ENCODE data around the gene CAMTA1. TPM values are rescaled to one million over a fixed set of nuclear protein-coding genes. Genes with fewer than 3 reads are reported as not detected.

The CAMTA1 gene
- total and polyA plus RNA-seq, 9 of the 15 experiments (the other 6 are each of a cell fraction or from before 2014, with no cell fraction given): 43.9 to 161 (median 65.9) TPM

GRCh38 chr1:7003676-7004075, 218.4 kb downstream of the CAMTA1 start:
- Histone ChIP-seq H4K20me1 (replicated peaks; ENCODE audit: control insufficient read depth, insufficient read depth, low read length) (no peaks in the 10 kb centered on the region), H3K9me3 (replicated peaks; ENCODE audit: control insufficient read depth, insufficient read depth, low read depth, low read length) (no peaks in the 10 kb centered on the region), H3K4me2 (ENCODE audit: insufficient read depth, low read length) (no peak overlapping the region), H3K9me1 (ENCODE audit: control insufficient read depth, insufficient read depth, low read length) (no peaks in the 10 kb centered on the region), H2AFZ (ENCODE audit: low read depth, low read length) (no peak overlapping the region), H3K4me3 (no peak overlapping the region), H3K9ac (ENCODE audit: insufficient read depth in 1 of 2, low read depth in 2 of 2, low read length in 2 of 2) (no peak overlapping the region), H3K4me1 (replicated peaks in 1 of 2; ENCODE audit: control insufficient read depth in 2 of 2, insufficient read depth in 2 of 2, low read length in 2 of 2) (no peaks in the 10 kb centered on the region), H3K27me3 (ENCODE audit: control insufficient read depth in 2 of 2, insufficient read depth in 2 of 2, low read length in 2 of 2) (peaks cover 23 to 67% of the 10 kb centered on the region in 2 experiments; a peak in 4 of 5 replicates), H3K79me2 (ENCODE audit: control insufficient read depth, insufficient read depth, low read length) (no peaks in the 10 kb centered on the region), H3K27ac (ENCODE audit: extremely low read depth, low read depth, low read length) (no peak overlapping the region), H3K36me3 (ENCODE audit: control insufficient read depth, insufficient read depth, low read length) (no peaks in the 10 kb centered on the region)
- ATAC-seq (no peak), DNase-seq (ENCODE audit: extremely low read depth in 1 of 4, low spot score in 3 of 4) (no peak), FAIRE-seq (no peak)
- POLR2A ChIA-PET: no interaction called here
- intact Hi-C loops (cut with micrococcal nuclease) (no loop called here), in situ Hi-C loops (cut with MboI) (no loop called here)
- no TSS peak for BruUV-seq (replicated peaks)
- CTCF ChIA-PET (ENCODE audit: low intra/inter-chr PET ratio): no interaction called here
- WGBS (ENCODE audit: insufficient coverage, low coverage, missing lambda C conversion rate): 2% methylated on average over 5 of the region's 5 CpGs
- TF ChIP-seq E2F8 (IDR thresholded peaks at IDR 0.05; ENCODE audit: low read depth, partially characterized antibody) (no peak), RREB1 (CRISPR knock-in tag; IDR thresholded peaks at IDR 0.05) (no peak), MAZ (CRISPR knock-in tag; conservative IDR thresholded peaks at IDR 0.05 in 1 of 2, IDR thresholded peaks at IDR 0.05 in 1 of 2) (no peak), ZNF717 (CRISPR knock-in tag; IDR thresholded peaks at IDR 0.05) (no peak), HLTF (IDR thresholded peaks at IDR 0.05) (no peak), PTBP1 (IDR thresholded peaks at IDR 0.05; ENCODE audit: low read depth, low read length) (no peak), ARID3B (CRISPR knock-in tag; IDR thresholded peaks at IDR 0.05; ENCODE audit: borderline replicate concordance) (no peak)
